ENCODE results near the gene ANKRD11. TPM values are rescaled to one million over a fixed set of nuclear protein-coding genes. Genes with fewer than 3 reads are reported as not detected.
A peak's percentile ranks its signal among the peaks of the same experiment; 100 is the strongest.
"Not testable (repeated sequence)": the region's sequence is repeated elsewhere in the genome, so short reads cannot be mapped to it uniquely, and the experiment has no call there.

ANKRD11 gene
- polyA plus RNA-seq, 6 donors from 2014 or later = 0.78 to 24.8 (median 10.1) TPM

- Mint-ChIP-seq H3K4me1 (peaks cover 58 to 76% (median 63%) of the 10 kb centered on the region in 3 donors), H3K27me3 (no peaks in the 10 kb centered on the region), H3K9me3 (no peaks in the 10 kb centered on the region), H3K27ac (peak overlapping the region in 3 of 6 donors; percentile 15 to 85 (median 64)), H3K36me3 (peaks cover 0 to 9% of the 10 kb centered on the region in 2 donors), H3K4me3 (peak overlapping the region in 7 of 8 donors; percentile 23 to 87 (median 53))
- DNase-seq (no peak), ATAC-seq (ENCODE audit: low read depth in 2 of 2) (peak in 1 of 2 donors; percentile 37)
Observed at GRCh38 chr16:89425523-89425922, 64.8 kb downstream of the ANKRD11 start.

- no peaks in the 10 kb centered on the region for H3K27me3 Mint-ChIP-seq
- no peaks in the 10 kb centered on the region for H3K9me3 Mint-ChIP-seq
- H3K27ac Mint-ChIP-seq = peak overlapping the region; percentile 41 to 85 (median 65)
- peaks cover 64 to 88% (median 70%) of the 10 kb centered on the region in 3 donors for H3K4me1 Mint-ChIP-seq
- DNase-seq (no peak), ATAC-seq (ENCODE audit: low read depth in 2 of 2) (no peak)
- peaks cover 0 to 9% of the 10 kb centered on the region in 2 donors for H3K36me3 Mint-ChIP-seq
- peak overlapping the region in 7 of 8 donors; percentile 7 to 91 (median 75) for H3K4me3 Mint-ChIP-seq
Observed at GRCh38 chr16:89423681-89424260, 66.6 kb downstream of the ANKRD11 start.

DNA sequence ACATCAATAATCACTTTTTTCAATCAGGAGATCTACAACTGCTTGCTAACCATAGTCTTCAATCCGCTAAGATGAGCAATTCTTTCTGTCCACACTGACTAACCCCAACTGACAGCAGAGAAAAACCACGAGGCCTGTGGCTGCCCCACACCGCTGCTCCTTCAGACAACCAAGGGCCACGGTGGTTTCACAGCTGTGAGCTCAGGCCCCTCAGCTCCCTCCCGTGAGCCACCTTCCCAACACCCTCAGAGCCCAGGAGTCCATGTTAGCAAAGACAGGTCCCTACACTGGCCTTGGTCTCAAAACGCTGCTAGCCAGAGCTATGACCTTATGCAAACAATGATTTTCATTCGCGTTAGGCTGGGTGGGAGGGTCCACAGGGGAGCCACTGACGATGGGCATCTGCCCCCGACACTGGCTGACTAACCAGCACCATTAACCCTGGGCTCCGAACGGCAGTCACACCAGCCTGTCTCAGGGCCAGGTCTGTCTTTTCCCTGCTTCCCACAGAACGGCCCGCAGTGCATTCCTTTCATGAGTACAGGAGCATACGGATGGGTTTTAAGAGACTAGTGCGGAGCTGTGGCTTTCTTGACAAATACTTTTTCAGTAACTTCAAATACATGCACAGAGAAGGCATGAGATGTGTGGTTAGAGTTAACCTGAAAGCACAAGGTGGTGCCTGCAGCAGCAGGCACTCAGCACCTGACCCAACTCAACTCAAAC lies 67.3 kb downstream of the ANKRD11 start:
- Mint-ChIP-seq H3K9me3 (no peaks in the 10 kb centered on the region), H3K27me3 (no peaks in the 10 kb centered on the region), H3K4me1 (peaks cover 68 to 85% (median 75%) of the 10 kb centered on the region in 3 donors), H3K4me3 (peak overlapping the region; percentile 56 to 91 (median 81)), H3K27ac (peak overlapping the region; percentile 69 to 97 (median 82)), H3K36me3 (peaks cover 0 to 9% of the 10 kb centered on the region in 2 donors)
- ATAC-seq (ENCODE audit: low read depth in 2 of 2) = peak; percentile 60 to 63
- DNase-seq = no peak

DNA sequence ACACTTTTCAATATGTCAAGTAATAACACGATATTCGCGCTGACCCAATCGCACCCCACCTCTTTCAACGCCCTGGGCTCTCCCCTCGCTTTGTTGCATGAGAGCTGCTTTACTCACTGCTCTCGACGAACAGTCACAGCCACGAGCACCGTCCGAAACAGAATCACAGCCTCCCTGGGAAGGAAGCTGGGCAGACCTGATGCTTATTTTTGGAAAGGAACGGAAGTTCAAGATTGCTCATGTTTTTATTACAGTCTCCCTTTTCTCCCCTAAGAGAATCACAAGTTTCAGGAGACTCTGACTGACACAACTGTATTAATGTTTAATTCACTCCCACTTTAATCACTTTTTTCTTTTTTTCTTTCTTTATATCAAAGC lies 67.8 kb downstream of the ANKRD11 start:
- ATAC-seq (ENCODE audit: low read depth in 2 of 2) = peak; percentile 51 to 54
- no peaks in the 10 kb centered on the region for H3K9me3 Mint-ChIP-seq
- peak overlapping the region; percentile 56 to 91 (median 81) for H3K4me3 Mint-ChIP-seq
- no peaks in the 10 kb centered on the region for H3K27me3 Mint-ChIP-seq
- H3K36me3 Mint-ChIP-seq = peaks cover 0 to 9% of the 10 kb centered on the region in 2 donors
- H3K4me1 Mint-ChIP-seq = peaks cover 68 to 88% (median 79%) of the 10 kb centered on the region in 3 donors
- peak overlapping the region; percentile 16 to 97 (median 82) for H3K27ac Mint-ChIP-seq
- no peak for DNase-seq

- not testable (repeated sequence) for H3K27me3 Mint-ChIP-seq; H3K36me3 Mint-ChIP-seq; H3K9me3 Mint-ChIP-seq; ATAC-seq (ENCODE audit: low read depth in 2 of 2); DNase-seq
- H3K27ac Mint-ChIP-seq = peak overlapping the region in 1 of 6 donors; percentile 61
- H3K4me1 Mint-ChIP-seq = peaks cover 64 to 85% (median 77%) of the 10 kb centered on the region in 3 donors
- H3K4me3 Mint-ChIP-seq = peak overlapping the region in 1 of 8 donors; percentile 60
Observed at GRCh38 chr16:89421300-89421699, 69.1 kb downstream of the ANKRD11 start.

- no peak for ATAC-seq (ENCODE audit: low read depth in 2 of 2)
- Mint-ChIP-seq H3K4me3 (peak overlapping the region in 5 of 8 donors; percentile 18 to 66 (median 30)), H3K27ac (peak overlapping the region in 2 of 6 donors; percentile 34 to 49), H3K9me3 (no peaks in the 10 kb centered on the region), H3K27me3 (no peaks in the 10 kb centered on the region), H3K36me3 (no peaks in the 10 kb centered on the region), H3K4me1 (peaks cover 56 to 80% (median 74%) of the 10 kb centered on the region in 3 donors)
- no peak for DNase-seq
Observed at GRCh38 chr16:89420204-89420603, 70.2 kb downstream of the ANKRD11 start.

GRCh38 chr16:89418352-89418751 lies 72.0 kb downstream of the ANKRD11 start:
- ATAC-seq (ENCODE audit: low read depth in 2 of 2) (no peak), DNase-seq (no peak)
- no peaks in the 10 kb centered on the region for H3K27me3 Mint-ChIP-seq
- H3K4me3 Mint-ChIP-seq = peak overlapping the region in 1 of 8 donors; percentile 36
- H3K36me3 Mint-ChIP-seq = no peaks in the 10 kb centered on the region
- H3K27ac Mint-ChIP-seq = peak overlapping the region in 2 of 6 donors; percentile 12 to 61
- H3K9me3 Mint-ChIP-seq = no peaks in the 10 kb centered on the region
- H3K4me1 Mint-ChIP-seq = peaks cover 48 to 74% (median 66%) of the 10 kb centered on the region in 3 donors

DNA sequence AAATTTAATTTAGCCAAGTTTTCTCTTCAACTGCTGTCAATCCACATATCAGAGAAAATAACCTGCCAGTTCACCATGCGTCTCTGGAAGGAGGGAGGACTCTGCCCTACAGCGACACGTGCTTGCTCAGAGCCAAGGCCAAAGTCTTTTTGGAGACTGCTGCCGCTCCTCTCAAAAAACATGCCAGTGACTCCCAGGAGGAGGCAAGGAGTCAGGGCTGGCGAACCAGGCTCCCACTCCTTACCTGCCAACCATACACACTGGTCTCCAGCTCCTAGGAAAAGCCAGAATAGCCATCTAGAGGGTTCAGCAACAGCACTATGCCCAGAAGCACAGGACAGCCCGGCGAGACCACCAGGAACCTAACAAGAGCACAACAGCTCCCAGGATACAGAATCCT lies 73.0 kb downstream of the ANKRD11 start:
- H3K27ac Mint-ChIP-seq = peak overlapping the region in 1 of 6 donors; percentile 73
- no peaks in the 10 kb centered on the region for H3K36me3 Mint-ChIP-seq
- no peaks in the 10 kb centered on the region for H3K27me3 Mint-ChIP-seq
- DNase-seq (no peak), ATAC-seq (ENCODE audit: low read depth in 2 of 2) (no peak)
- H3K4me1 Mint-ChIP-seq = peaks cover 42 to 74% (median 66%) of the 10 kb centered on the region in 3 donors
- H3K9me3 Mint-ChIP-seq = no peaks in the 10 kb centered on the region
- peak overlapping the region in 1 of 8 donors; percentile 47 for H3K4me3 Mint-ChIP-seq

DNA sequence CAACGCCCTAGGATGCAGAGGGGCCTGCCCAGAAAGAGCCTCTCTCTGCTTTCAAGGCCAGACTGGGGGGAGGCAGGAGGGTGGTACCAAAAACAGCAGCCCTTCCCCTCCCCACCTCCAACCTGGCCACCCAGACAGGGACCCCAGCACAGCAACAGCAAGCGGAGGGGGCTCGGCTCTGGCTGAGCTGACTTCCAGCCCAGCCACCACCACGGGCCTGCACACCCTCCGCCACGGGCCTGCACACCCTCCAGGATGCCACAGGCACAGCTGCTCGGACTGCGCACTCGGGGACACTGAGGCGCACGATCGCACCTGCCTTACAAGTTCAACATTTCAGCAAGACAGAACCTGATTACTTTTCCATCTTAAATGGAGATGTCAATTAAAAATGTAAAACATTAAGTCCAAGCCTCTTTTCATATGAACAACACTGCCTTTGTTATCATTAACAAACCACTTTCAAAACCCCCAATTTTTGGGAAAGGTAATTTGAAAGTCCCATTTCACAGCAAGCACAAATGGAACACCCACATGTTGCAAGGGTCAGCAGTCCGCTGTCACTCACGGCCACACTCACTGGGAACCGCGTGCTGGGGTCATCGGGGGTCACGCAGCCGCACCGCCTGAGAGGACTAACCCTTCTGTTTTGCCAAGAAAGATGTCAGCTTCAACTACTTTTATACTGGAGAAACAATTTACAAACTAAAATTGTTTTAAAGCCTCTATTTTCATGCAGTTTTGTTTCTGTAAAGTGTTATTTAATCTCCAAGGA lies 76.4 kb downstream of the ANKRD11 start:
- Mint-ChIP-seq H3K27ac (peak overlapping the region in 1 of 6 donors; percentile 49), H3K4me1 (peaks cover 50 to 74% (median 73%) of the 10 kb centered on the region in 3 donors), H3K9me3 (no peaks in the 10 kb centered on the region), H3K36me3 (no peaks in the 10 kb centered on the region), H3K4me3 (peak overlapping the region in 1 of 8 donors; percentile 25), H3K27me3 (no peaks in the 10 kb centered on the region)
- ATAC-seq (ENCODE audit: low read depth in 2 of 2) = no peak
- DNase-seq = no peak

DNA sequence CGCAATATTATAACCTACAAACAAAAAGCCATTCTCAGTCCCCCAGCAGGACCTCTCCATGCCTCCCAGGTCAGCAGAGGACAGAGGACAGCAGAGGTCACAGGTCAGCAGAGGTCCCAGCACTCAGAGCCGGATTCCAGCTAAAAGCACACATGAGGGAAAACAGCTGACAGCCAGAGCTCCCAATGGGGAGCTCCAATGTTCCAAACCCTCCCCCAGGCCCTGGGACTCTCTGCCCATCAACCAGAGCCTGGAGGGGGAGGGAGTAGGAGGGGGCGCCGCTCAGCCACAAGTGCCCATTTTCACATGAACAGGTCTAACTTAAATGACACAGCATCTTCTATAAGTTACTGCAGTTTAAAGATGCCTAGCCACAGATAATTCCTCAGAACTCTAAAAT lies 77.5 kb downstream of the ANKRD11 start:
- Mint-ChIP-seq H3K4me3 (peak overlapping the region in 4 of 8 donors; percentile 9 to 63 (median 32)), H3K36me3 (no peaks in the 10 kb centered on the region), H3K27ac (peak overlapping the region in 3 of 6 donors; percentile 7 to 83 (median 52)), H3K9me3 (no peaks in the 10 kb centered on the region), H3K27me3 (no peaks in the 10 kb centered on the region), H3K4me1 (peaks cover 58 to 79% (median 79%) of the 10 kb centered on the region in 3 donors)
- ATAC-seq (ENCODE audit: low read depth in 2 of 2) (no peak), DNase-seq (no peak)

- Mint-ChIP-seq H3K36me3 (no peaks in the 10 kb centered on the region), H3K4me3 (peak overlapping the region; percentile 36 to 88 (median 67)), H3K4me1 (peaks cover 68 to 81% (median 81%) of the 10 kb centered on the region in 3 donors), H3K27ac (peak overlapping the region in 4 of 6 donors; percentile 90 to 94 (median 92)), H3K9me3 (no peaks in the 10 kb centered on the region), H3K27me3 (no peaks in the 10 kb centered on the region)
- no peak for ATAC-seq (ENCODE audit: low read depth in 2 of 2)
- no peak for DNase-seq
Observed at GRCh38 chr16:89411335-89411850, 79.0 kb downstream of the ANKRD11 start.

DNA sequence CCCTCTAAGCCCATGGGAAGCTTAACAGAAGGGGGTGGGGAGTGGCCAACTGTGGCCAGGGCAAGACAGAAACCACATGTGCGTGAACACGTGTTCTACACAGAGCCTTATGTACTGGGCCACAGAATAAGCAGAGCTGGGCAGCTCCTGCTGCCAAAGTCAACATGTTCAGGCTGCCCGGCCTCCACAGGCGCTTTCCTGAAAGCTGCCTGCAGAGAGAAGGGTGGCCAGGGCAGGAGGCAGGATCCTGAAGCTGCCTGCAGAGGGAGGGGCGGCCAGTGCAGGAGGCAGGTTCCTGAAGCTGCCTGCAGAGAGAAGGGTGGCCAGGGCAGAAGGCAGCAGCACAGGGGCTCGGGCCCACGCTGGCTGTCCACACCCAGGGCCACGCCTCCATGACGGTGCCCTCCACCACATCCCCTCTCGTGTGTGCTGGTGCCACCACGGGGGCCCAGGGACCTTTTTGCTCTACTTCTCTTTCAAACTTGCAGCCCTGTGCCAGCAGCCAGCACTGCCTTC lies 79.5 kb downstream of the ANKRD11 start:
- Mint-ChIP-seq H3K36me3 (no peaks in the 10 kb centered on the region), H3K4me1 (peaks cover 68 to 83% (median 81%) of the 10 kb centered on the region in 3 donors), H3K27me3 (no peaks in the 10 kb centered on the region), H3K4me3 (peak overlapping the region; percentile 36 to 88 (median 67)), H3K9me3 (no peaks in the 10 kb centered on the region), H3K27ac (peak overlapping the region; percentile 81 to 94 (median 91))
- peak in 1 of 2 donors; percentile 14 for ATAC-seq (ENCODE audit: low read depth in 2 of 2)
- no peak for DNase-seq

DNA sequence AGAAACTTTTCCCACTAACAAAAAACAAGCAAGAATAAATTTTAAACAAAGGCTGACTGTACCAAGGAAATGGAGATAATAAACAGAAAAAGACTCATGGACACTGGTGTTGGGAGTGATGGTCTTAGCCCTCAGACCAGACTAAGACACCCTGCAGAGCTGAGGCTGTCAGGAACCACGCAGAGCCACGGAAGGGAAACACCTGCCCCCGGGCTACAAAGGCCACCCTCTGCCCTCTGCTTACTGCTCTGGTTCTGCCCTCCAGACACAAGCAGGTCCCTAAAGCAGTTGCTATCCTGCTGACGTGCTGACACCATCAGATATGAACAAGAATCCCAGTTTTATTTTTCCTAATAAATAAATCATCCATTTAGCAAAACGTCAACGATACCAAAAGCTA lies 80.0 kb downstream of the ANKRD11 start:
- H3K27me3 Mint-ChIP-seq = no peaks in the 10 kb centered on the region
- peak overlapping the region; percentile 39 to 92 (median 80) for H3K27ac Mint-ChIP-seq
- H3K36me3 Mint-ChIP-seq = no peaks in the 10 kb centered on the region
- H3K4me3 Mint-ChIP-seq = peak overlapping the region in 6 of 8 donors; percentile 36 to 81 (median 61)
- DNase-seq = no peak
- H3K4me1 Mint-ChIP-seq = peaks cover 67 to 85% (median 84%) of the 10 kb centered on the region in 3 donors
- ATAC-seq (ENCODE audit: low read depth in 2 of 2) = no peak
- no peaks in the 10 kb centered on the region for H3K9me3 Mint-ChIP-seq
